OCI-LY7 (cell line): ENCODE measurements around the gene C11orf71.

Source experiments
- CTCF ChIP-seq: fragments of 200-600 bp; sonication (generic); conservative IDR thresholded peaks from 2 replicates; pipeline ENCODE4 v1.5.1; 2014; ENCODE audit warnings: mild to moderate bottlenecking, antibody characterized with exemption, low read length, moderate library complexity, mixed read lengths
- EZH2phosphoT487 ChIP-seq: fragments of 200-600 bp; sonication (generic); IDR thresholded peaks from 2 replicates; pipeline ENCODE4 v1.6.1; 2018; ENCODE audit warnings: low read depth, borderline replicate concordance, mild to moderate bottlenecking, mixed run types, antibody characterized with exemption, low read length, moderate library complexity, mixed read lengths

- no peak for TF ChIP-seq CTCF
- no peak for TF ChIP-seq EZH2phosphoT487
Observed at GRCh38 chr11:114432893-114433292, 32.6 kb upstream of the C11orf71 start.
